Measurements from ENCODE around the gene TCF15.

GRCh38 chr20:609371-609964, 641 bp downstream of the TCF15 start:
- TF ChIP-seq CTCF (IDR thresholded peaks at IDR 0.05) (no peak), POLR2A (IDR thresholded peaks at IDR 0.05) (no peak)
